Thymus (tissue), 11 donors: Measurements from ENCODE around the gene KCNMA1. TPM values are rescaled to one million over a fixed set of nuclear protein-coding genes. Genes with fewer than 3 reads are reported as not detected.

Source experiments
- DNase-seq, 9 donors: peaks; one replicate each; pipeline ENCODE4 v3.0.0-alpha.2; 2013; ENCODE audit warnings: low spot score in 9 of 9, low read depth in 6 of 9, missing footprints in 1 of 9
- H3K27ac ChIP-seq, 2 donors: one replicate each; pipeline ENCODE4 v1.5.1; 2013; ENCODE audit warnings: control low read depth in 1 of 2, low read depth in 1 of 2, low read length in 1 of 2, mild to moderate bottlenecking in 1 of 2, moderate library complexity in 1 of 2
- H3K27me3 ChIP-seq, 2 donors: one replicate each; pipeline ENCODE4 v1.5.1; 2013; ENCODE audit warnings: low read length in 1 of 2; ENCODE audit not compliant: control insufficient read depth in 2 of 2, insufficient read depth in 1 of 2
- H3K36me3 ChIP-seq, 2 donors: one replicate each; pipeline ENCODE4 v1.5.1; 2013; ENCODE audit warnings: low read length in 1 of 2, mild to moderate bottlenecking in 1 of 2, moderate library complexity in 1 of 2; ENCODE audit not compliant: control insufficient read depth in 2 of 2, insufficient read depth in 2 of 2
- H3K4me1 ChIP-seq, 2 donors: one replicate each; pipeline ENCODE4 v1.5.1; 2013; ENCODE audit warnings: low read length in 2 of 2; ENCODE audit not compliant: control insufficient read depth in 2 of 2, insufficient read depth in 2 of 2
- H3K4me3 ChIP-seq, 2 donors: one replicate each; pipeline ENCODE4 v1.5.1; 2013; ENCODE audit warnings: low read length in 2 of 2, control low read depth in 1 of 2, mild to moderate bottlenecking in 1 of 2
- H3K9me3 ChIP-seq, 2 donors: one replicate each; pipeline ENCODE4 v1.5.1; 2013; ENCODE audit warnings: low read length in 1 of 2, mild to moderate bottlenecking in 1 of 2; ENCODE audit not compliant: control insufficient read depth in 2 of 2, insufficient read depth in 1 of 2
- WGBS: extraction: QIAGEN DNeasy Blood & Tissue Kit; methylation state at CpG from one replicate; pipeline ENCODE4 v1.1.7; 2013; 5-methylcytosine and 5-hydroxymethylcytosine counted together
- polyA plus RNA-seq: library from polyadenylated mRNA; stranded (reverse); fragments of 200-250 nt; gene quantifications from one replicate; pipeline ENCODE4 v1.2.3, GENCODE V29; 2013
- total RNA-seq: library from RNA; stranded (reverse); fragments of 120-200 nt; gene quantifications from one replicate; pipeline ENCODE4 v1.2.4, GENCODE V29; 2013
- donor health status: healthy.

Gene KCNMA1
- total and polyA plus RNA-seq, 2 donors: 1.9 to 12.9 TPM

DNA sequence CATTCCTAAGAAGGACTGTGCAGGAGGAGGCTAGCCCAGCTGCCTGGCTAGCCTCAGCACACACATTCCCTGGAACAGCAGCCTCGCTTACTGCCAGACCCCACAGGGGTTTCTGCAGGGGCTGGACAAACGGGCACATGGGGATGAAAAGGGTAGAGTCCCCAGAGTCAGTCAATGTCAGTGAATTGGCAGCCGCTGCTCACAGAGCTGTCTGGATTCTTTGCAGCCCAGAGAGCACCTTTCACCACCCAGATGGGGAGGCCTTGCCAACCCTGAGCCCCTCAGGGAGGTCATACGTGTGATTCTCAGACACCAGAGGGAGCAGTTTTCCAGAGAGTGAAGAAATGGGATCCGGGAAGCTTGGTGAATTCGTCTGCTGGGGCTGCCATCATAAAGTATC is 143.3 kb downstream of the KCNMA1 start:
- Histone ChIP-seq H3K4me1 (no peaks in the 10 kb centered on the region), H3K4me3 (no peak overlapping the region), H3K9me3 (no peaks in the 10 kb centered on the region), H3K36me3 (no peaks in the 10 kb centered on the region), H3K27ac (no peak overlapping the region), H3K27me3 (no peaks in the 10 kb centered on the region)
- WGBS: 89% methylated on average over 6 of the region's 6 CpGs
- no peak for DNase-seq

DNA sequence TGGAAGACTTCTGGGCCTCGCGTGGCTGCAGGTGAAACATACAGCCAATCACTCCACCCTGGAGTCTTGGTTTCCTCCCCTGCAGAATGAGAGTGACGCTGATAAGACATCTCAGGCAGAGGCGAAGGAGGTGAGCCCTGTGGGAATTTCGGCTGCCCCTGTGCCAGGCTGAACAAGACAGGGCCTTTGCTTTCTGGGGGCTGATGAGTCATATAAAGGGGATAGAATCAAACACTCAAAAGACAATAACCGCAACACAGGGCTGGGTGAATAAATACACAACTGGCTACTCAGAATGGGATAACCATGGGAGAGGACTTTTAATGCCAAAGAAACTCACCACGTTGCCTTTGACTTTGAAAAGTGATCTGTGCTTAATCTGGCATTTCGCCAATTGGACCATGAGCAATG is 143.8 kb downstream of the KCNMA1 start:
- DNase-seq: no peak
- Histone ChIP-seq H3K4me1 (no peaks in the 10 kb centered on the region), H3K27ac (no peak overlapping the region), H3K27me3 (no peaks in the 10 kb centered on the region), H3K4me3 (no peak overlapping the region), H3K36me3 (no peaks in the 10 kb centered on the region), H3K9me3 (no peaks in the 10 kb centered on the region)
- WGBS: 93% methylated on average over 8 of the region's 8 CpGs

DNA sequence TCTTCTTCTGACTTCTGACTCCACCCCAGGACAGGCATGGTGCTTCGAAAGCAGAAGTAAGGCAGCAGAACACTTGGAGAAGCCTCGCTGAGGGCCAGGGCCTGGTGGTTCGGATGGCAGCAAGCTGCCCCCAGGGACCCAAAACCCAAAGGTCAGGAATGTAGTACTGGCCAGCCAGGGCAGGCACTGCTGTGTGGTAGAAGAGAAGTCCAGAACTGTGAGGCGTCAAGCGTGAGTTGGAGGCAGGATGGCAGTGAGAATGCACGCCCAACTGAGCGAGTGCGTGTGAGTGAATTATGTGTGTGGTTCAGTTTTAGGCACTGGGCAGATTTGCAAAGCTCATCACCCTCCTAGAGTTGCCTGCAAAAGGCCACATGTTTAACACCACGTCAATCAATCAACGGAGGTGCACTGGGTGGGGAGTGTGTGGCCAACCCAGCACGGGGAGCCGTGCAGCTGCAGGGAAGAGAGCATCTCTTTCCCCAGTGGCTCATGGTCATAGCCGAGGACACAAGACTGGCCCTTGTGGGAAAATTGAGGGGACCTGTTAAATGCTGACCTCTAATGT is 144.3 kb downstream of the KCNMA1 start:
- no peak overlapping the region for H3K27ac ChIP-seq
- H3K27me3 ChIP-seq: no peaks in the 10 kb centered on the region
- whole genome bisulfite sequencing: 87% methylated on average over 13 of the region's 13 CpGs
- no peak overlapping the region for H3K4me3 ChIP-seq
- H3K4me1 ChIP-seq: no peaks in the 10 kb centered on the region
- no peaks in the 10 kb centered on the region for H3K9me3 ChIP-seq
- DNase-seq: no peak
- no peaks in the 10 kb centered on the region for H3K36me3 ChIP-seq

DNA sequence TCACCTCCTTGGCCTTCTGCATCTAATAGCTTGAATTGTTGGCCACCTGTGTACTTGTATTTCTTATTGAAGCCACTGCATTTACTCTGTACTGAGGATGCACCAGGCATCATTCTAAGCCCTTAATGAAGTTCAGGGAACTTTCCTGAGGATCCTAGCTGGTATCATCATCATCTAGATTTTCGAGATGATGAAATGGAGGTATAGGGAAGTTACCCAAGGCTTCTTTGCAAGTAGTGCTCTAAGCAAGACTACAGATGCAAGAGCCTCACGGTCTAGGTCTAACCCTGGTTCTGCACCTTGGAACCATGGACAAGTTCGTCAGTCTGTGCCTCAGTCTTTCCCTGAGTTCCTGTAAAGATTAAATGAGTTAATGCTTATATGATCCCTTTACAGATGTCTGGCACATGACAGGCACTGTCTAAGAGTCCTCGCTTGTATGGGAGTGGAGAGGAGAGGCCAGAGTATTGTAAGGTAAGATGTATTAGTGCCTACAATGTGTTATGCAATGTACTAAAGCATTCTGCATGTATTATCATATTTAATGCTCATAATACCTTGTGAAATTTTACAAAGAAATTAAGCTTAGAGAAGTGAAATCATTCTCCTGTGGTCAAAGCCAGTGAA is 145.1 kb downstream of the KCNMA1 start:
- no peak for DNase-seq
- Histone ChIP-seq H3K27me3 (no peaks in the 10 kb centered on the region), H3K9me3 (no peaks in the 10 kb centered on the region), H3K4me1 (no peaks in the 10 kb centered on the region), H3K4me3 (no peak overlapping the region), H3K27ac (no peak overlapping the region), H3K36me3 (no peaks in the 10 kb centered on the region)
- 84% methylated on average over 4 of the region's 4 CpGs for WGBS

DNA sequence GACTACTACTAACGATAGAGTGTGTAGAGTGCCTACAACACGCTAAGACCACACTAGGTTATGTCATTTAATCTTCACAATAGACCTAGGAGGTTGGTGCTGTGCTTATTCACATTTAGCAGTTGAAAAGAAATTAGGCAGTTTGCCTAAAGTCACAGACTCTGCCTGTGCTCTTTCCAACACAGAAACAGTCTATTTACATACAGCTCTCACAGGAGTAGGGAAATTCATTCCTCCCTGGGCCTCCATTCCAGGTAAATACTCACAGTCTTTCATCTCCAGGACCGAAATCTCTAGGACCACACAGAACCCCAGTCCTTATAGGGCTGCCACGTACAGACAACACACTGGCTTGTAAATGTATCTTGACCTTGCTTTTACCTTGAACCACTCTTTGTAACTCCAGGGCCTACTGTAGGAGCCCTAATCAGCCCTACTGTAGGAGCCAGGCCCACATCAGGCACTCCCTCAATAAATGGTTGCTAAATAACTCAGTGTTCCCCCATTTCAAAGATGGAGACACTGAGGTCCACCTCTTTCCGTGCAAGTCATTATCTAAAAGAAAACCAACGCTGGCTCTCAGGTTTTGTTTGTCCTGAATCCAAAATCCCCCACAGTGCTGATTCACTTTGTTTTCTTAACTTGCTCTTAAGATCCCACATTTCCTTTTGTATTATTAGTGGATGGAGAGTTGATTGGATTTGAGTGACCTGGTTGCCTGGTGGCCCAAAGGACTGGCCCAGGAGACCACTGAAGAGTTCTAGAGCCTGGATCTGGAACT is 146.9 kb downstream of the KCNMA1 start:
- H3K27ac ChIP-seq: no peak overlapping the region
- H3K4me1 ChIP-seq: no peaks in the 10 kb centered on the region
- H3K27me3 ChIP-seq: no peaks in the 10 kb centered on the region
- no peaks in the 10 kb centered on the region for H3K9me3 ChIP-seq
- DNase-seq: no peak
- 85% methylated on average over 6 of the region's 6 CpGs for WGBS
- no peak overlapping the region for H3K4me3 ChIP-seq
- no peaks in the 10 kb centered on the region for H3K36me3 ChIP-seq

DNA sequence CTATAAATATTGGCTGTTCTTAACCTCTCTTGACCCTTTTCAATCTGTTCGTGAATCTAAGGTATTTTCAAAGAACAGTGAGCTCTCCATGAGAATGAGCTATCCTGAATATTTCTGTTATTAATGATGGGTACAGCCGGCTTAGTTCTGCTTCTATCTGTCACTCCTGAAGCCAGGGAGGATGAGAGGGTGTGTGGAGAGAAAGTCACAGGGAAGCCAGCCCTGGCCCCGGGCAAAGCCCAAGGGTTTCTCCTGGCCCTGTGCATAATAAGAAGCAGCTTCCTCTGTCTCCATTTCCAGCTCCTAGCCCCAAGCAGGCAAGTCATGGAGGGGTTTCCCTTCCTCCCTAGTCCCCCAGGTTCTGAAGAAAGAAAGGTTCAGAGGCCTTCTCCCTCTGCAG is 151.1 kb downstream of the KCNMA1 start:
- WGBS: 94% methylated on average over 3 of the region's 3 CpGs
- Histone ChIP-seq H3K27ac (no peak overlapping the region), H3K4me1 (no peaks in the 10 kb centered on the region), H3K36me3 (no peaks in the 10 kb centered on the region), H3K9me3 (no peaks in the 10 kb centered on the region), H3K27me3 (no peaks in the 10 kb centered on the region), H3K4me3 (no peak overlapping the region)
- DNase-seq: no peak

DNA sequence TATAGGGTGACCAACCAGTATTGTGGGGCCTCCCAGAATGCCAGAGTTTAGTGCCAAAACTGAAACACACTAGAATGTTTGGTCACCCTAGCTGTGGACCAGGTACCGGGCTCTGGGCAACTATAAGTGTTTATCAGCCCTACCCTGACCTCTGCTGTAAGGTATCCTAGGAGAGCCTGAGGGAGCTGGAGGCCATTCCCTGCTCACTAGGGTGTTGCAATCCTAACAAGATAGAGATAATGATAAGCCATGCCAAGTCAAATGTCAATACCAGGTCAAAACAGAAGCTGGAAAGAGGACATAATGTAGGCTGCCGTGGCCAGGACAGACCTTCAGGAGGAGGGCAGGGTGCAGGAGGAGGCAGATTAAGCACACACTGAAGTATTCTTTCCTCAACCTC is 151.8 kb downstream of the KCNMA1 start:
- no peak for DNase-seq
- Histone ChIP-seq H3K27me3 (no peaks in the 10 kb centered on the region), H3K4me1 (no peaks in the 10 kb centered on the region), H3K36me3 (no peaks in the 10 kb centered on the region), H3K27ac (no peak overlapping the region), H3K9me3 (no peaks in the 10 kb centered on the region), H3K4me3 (no peak overlapping the region)
- 94% methylated on average over 2 of the region's 2 CpGs for WGBS

DNA sequence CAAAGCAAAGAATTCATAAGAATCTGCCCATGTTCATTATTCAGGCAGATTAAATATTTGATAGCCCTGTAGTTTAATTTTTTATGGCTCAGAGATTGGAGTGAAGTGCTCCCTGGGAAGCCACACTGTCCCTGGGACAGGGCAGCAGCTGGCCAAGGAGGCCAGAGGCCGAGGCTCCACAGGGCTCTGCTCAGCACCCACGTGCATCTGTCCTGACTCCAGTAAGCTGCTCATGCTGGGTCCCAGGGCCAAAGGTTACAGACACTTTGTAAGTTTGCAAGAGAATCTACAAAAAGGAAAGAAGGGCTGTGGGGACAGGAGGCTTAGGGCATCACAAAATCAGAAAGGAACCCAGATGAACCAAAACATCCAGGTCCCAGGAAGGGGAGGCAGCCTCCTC is 155.5 kb downstream of the KCNMA1 start:
- H3K27ac ChIP-seq: no peak overlapping the region
- 78% methylated on average over 2 of the region's 2 CpGs for WGBS
- DNase-seq: no peak
- H3K9me3 ChIP-seq: no peaks in the 10 kb centered on the region
- H3K27me3 ChIP-seq: no peaks in the 10 kb centered on the region
- H3K4me1 ChIP-seq: no peaks in the 10 kb centered on the region
- H3K36me3 ChIP-seq: no peaks in the 10 kb centered on the region
- H3K4me3 ChIP-seq: no peak overlapping the region

DNA sequence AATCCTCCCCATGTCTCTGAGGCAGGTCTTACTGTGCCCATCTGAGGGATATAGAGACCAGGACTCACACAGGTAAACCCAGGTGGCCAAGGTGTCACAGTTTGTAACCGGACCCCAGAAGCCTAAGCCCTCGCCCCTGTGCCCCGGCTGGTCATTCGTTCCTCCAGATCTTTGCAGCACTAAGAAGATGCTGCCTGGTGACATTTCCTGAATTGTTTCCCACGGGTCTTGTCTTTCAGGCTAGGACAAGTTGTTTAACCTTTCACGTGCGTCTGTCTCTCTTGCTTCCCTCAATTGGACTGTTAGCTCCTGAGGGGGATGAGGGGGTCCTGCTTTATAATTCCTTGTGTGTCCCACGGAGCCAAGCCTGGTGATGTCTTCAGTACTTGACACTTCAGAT is 158.0 kb downstream of the KCNMA1 start:
- DNase-seq: no peak
- no peak overlapping the region for H3K4me3 ChIP-seq
- H3K27me3 ChIP-seq: peaks cover 0 to 2% of the 10 kb centered on the region in 2 donors
- no peaks in the 10 kb centered on the region for H3K4me1 ChIP-seq
- H3K36me3 ChIP-seq: no peaks in the 10 kb centered on the region
- H3K9me3 ChIP-seq: no peaks in the 10 kb centered on the region
- WGBS: 77% methylated on average over 8 of the region's 8 CpGs
- no peak overlapping the region for H3K27ac ChIP-seq
